BLaER1 (cell line): ENCODE measurements around the gene MAGI2.

Experiments used
- H3K27ac ChIP-seq: shearing (Covaris generic); formaldehyde crosslinking; 2 replicates; pipeline ENCODE4 v1.8.1; 2022
- H3K27me3 ChIP-seq: shearing (Covaris generic); formaldehyde crosslinking; 2 replicates; pipeline ENCODE4 v1.8.1; 2022
- H3K36me3 ChIP-seq: shearing (Covaris generic); formaldehyde crosslinking; 2 replicates; pipeline ENCODE4 v1.8.1; 2022
- H3K4me1 ChIP-seq: shearing (Covaris generic); formaldehyde crosslinking; 2 replicates; pipeline ENCODE4 v1.8.1; 2022
- H3K4me2 ChIP-seq: shearing (Covaris generic); formaldehyde crosslinking; 2 replicates; pipeline ENCODE4 v1.8.1; 2022
- H3K4me3 ChIP-seq: shearing (Covaris generic); formaldehyde crosslinking; 2 replicates; pipeline ENCODE4 v1.8.1; 2022
- H3K9ac ChIP-seq: shearing (Covaris generic); formaldehyde crosslinking; 2 replicates; pipeline ENCODE4 v1.8.1; 2022
- H3K9me3 ChIP-seq: shearing (Covaris generic); formaldehyde crosslinking; 2 replicates; pipeline ENCODE4 v1.8.1; 2022
- H4K20me1 ChIP-seq: shearing (Covaris generic); formaldehyde crosslinking; 2 replicates; pipeline ENCODE4 v1.8.1; 2022
- Cebpa-rat ChIP-seq: shearing (Covaris generic); IDR thresholded peaks from 2 replicates; pipeline ENCODE4 v1.8.1; 2022

MAGI2 gene

GRCh38 chr7:79245623-79246249 lies 207.7 kb downstream of the MAGI2 start:
- Histone ChIP-seq H4K20me1 (no peaks in the 10 kb centered on the region), H3K36me3 (no peaks in the 10 kb centered on the region), H3K4me1 (no peaks in the 10 kb centered on the region), H3K4me2 (no peak overlapping the region), H3K9ac (no peak overlapping the region), H3K27me3 (no peaks in the 10 kb centered on the region), H3K27ac (no peak overlapping the region), H3K9me3 (no peaks in the 10 kb centered on the region), H3K4me3 (no peak overlapping the region)
- TF ChIP-seq Cebpa-rat = no peak

DNA sequence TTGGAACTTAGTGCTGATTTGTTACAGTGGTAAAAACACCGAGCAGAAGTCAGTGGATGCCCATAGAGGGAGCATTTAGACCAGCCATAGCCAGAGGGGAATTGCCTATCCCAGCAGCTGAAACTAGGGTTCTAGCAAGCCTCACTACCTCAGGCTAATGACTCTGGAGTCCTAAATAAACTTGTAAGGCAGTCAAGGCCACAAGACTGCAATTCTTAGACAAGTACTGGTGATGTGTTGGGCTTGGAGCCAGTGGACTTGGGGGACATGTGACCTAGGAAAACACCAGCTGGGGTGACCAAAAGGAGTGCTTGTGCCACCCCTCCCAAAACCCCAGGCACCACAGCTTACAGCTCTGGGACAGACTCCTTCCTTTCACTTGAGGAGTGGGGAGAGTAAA lies 209.0 kb downstream of the MAGI2 start:
- H3K4me1 ChIP-seq = no peaks in the 10 kb centered on the region
- H4K20me1 ChIP-seq = no peaks in the 10 kb centered on the region
- H3K4me2 ChIP-seq = no peak overlapping the region
- H3K9ac ChIP-seq = no peak overlapping the region
- no peaks in the 10 kb centered on the region for H3K36me3 ChIP-seq
- no peak overlapping the region for H3K4me3 ChIP-seq
- no peak for TF ChIP-seq Cebpa-rat
- no peak overlapping the region for H3K27ac ChIP-seq
- H3K27me3 ChIP-seq = no peaks in the 10 kb centered on the region
- no peaks in the 10 kb centered on the region for H3K9me3 ChIP-seq

GRCh38 chr7:79241288-79242060 lies 212.0 kb downstream of the MAGI2 start:
- no peak for TF ChIP-seq Cebpa-rat
- no peaks in the 10 kb centered on the region for H3K36me3 ChIP-seq
- H3K4me1 ChIP-seq = no peaks in the 10 kb centered on the region
- no peak overlapping the region for H3K4me2 ChIP-seq
- no peak overlapping the region for H3K4me3 ChIP-seq
- H3K9me3 ChIP-seq = no peaks in the 10 kb centered on the region
- no peaks in the 10 kb centered on the region for H4K20me1 ChIP-seq
- no peak overlapping the region for H3K9ac ChIP-seq
- H3K27ac ChIP-seq = no peak overlapping the region
- H3K27me3 ChIP-seq = no peaks in the 10 kb centered on the region

- H3K4me3 ChIP-seq = no peak overlapping the region
- no peaks in the 10 kb centered on the region for H3K27me3 ChIP-seq
- no peak overlapping the region for H3K9ac ChIP-seq
- no peaks in the 10 kb centered on the region for H4K20me1 ChIP-seq
- no peaks in the 10 kb centered on the region for H3K4me1 ChIP-seq
- no peak for TF ChIP-seq Cebpa-rat
- H3K4me2 ChIP-seq = no peak overlapping the region
- H3K36me3 ChIP-seq = no peaks in the 10 kb centered on the region
- H3K27ac ChIP-seq = no peak overlapping the region
- H3K9me3 ChIP-seq = no peaks in the 10 kb centered on the region
Measured at GRCh38 chr7:79240413-79240812, 213.1 kb downstream of the MAGI2 start.

DNA sequence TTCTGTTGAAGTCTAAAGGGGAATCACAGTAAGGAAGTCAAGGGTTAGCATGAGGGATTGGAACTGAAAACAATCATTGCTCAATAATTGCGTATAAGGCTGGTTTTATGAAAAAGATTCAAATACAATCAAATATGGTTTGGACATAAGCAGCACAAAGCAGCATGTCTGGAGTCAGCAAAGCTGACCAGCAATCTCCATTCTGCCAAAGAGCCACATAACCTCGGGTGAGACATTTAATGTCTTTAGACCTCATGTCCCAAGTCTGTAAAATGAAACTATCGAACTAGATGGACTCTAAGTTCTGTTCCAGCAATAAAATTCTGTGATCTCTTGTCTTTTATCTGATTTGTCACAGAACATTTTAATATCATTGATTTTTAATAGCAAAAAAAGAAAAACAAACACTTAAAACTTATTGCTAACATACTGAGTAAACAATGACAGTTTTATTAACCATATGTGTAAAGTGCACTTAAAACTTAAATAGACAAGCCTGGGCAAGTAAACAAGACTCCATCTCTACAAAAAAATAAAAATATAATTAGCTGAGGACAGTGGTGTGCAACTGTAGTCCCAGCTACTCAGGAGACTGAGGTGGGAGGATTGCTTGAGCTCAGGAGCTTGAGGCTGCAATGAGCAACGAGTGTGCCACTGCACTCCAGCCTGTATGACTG lies 217.0 kb downstream of the MAGI2 start:
- Histone ChIP-seq H3K4me1 (no peaks in the 10 kb centered on the region), H3K36me3 (no peaks in the 10 kb centered on the region), H3K9me3 (no peaks in the 10 kb centered on the region), H4K20me1 (no peaks in the 10 kb centered on the region), H3K4me2 (no peak overlapping the region), H3K4me3 (no peak overlapping the region), H3K27ac (no peak overlapping the region), H3K9ac (no peak overlapping the region), H3K27me3 (no peaks in the 10 kb centered on the region)
- no peak for TF ChIP-seq Cebpa-rat

DNA sequence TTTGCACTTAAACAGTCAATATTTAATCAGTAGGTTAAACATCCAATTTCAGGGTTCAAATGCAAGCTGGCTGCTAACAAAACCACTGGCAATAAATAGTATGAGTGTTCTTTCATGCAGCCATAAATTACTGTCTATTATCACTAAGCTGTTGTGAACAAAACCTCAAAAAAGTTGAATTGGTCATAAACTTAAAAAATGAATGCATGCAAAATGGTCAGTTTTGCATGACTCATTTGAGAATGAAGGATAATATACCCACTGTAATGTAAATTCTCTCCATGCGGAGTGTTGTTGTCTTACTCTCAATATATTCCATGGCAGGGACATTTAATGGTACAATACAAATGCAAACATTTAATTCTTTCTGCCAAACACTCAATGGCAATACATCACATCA lies 226.4 kb downstream of the MAGI2 start:
- no peaks in the 10 kb centered on the region for H3K9me3 ChIP-seq
- no peak overlapping the region for H3K4me2 ChIP-seq
- TF ChIP-seq Cebpa-rat = no peak

DNA sequence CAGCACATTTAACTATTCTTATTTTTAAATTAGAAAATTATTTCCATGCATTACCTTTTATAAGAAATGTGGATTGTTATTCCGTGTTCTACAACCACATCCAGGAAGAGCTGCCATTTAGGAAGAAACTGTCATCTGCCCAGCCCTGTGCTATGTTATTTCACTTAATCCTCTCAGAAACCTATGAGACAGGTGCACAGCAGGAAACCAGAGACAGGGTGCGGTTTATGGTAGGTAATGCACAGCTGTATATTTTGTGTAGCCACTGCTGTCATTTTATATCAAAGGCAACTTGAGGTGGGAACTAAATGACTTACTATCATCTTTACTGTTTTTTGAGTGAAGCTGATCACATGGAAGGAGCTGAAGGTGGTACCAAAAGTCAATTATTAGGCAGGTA lies 232.3 kb downstream of the MAGI2 start:
- H3K9me3 ChIP-seq = no peaks in the 10 kb centered on the region
- no peaks in the 10 kb centered on the region for H4K20me1 ChIP-seq
- TF ChIP-seq Cebpa-rat = no peak
- no peak overlapping the region for H3K27ac ChIP-seq
- no peak overlapping the region for H3K4me2 ChIP-seq
- no peak overlapping the region for H3K9ac ChIP-seq
- no peaks in the 10 kb centered on the region for H3K27me3 ChIP-seq
- no peaks in the 10 kb centered on the region for H3K36me3 ChIP-seq
- H3K4me1 ChIP-seq = no peaks in the 10 kb centered on the region
- no peak overlapping the region for H3K4me3 ChIP-seq

More for the DNA sequence above, 226.4 kb downstream of the MAGI2 start:
- Histone ChIP-seq H3K9ac (no peak overlapping the region), H3K27me3 (no peaks in the 10 kb centered on the region), H3K4me1 (no peaks in the 10 kb centered on the region), H3K27ac (no peak overlapping the region), H3K36me3 (no peaks in the 10 kb centered on the region), H4K20me1 (no peaks in the 10 kb centered on the region), H3K4me3 (no peak overlapping the region)

DNA sequence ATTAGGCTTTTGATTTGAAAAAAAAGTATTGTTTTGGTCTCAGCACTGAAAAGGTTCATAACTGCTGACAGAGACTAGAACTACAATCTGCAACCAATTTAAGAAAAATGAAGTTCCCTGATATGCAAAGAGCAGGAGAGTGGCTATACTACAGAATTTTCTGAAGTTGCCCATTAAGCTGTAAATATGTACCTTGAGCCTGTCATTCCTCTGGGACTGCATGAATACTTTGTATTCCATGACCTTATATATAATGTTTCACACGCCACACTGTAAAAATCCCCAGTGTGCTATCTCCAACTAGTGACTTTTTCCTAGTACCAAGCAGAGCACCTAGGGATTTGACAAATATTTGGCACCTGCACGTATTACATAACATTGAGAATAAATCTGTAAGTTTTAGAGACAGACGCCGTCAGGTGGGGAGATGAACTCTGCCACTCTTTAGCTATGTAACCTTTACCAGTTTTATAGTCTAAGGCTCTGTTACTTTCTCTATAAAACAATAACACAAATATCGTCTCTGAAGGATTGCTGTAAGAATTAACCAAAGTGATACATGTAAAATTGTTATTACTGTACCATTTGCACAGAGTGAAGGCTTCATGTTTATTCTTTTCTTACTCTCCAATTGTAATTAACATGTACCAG lies 235.4 kb downstream of the MAGI2 start:
- no peak overlapping the region for H3K9ac ChIP-seq
- H3K9me3 ChIP-seq = no peaks in the 10 kb centered on the region
- H3K4me2 ChIP-seq = no peak overlapping the region
- no peak overlapping the region for H3K4me3 ChIP-seq
- no peaks in the 10 kb centered on the region for H4K20me1 ChIP-seq
- no peaks in the 10 kb centered on the region for H3K36me3 ChIP-seq
- no peak overlapping the region for H3K27ac ChIP-seq
- TF ChIP-seq Cebpa-rat = no peak
- H3K4me1 ChIP-seq = no peaks in the 10 kb centered on the region
- H3K27me3 ChIP-seq = no peaks in the 10 kb centered on the region

- no peak overlapping the region for H3K4me3 ChIP-seq
- no peaks in the 10 kb centered on the region for H3K27me3 ChIP-seq
Measured at GRCh38 chr7:79217468-79217867, 236.0 kb downstream of the MAGI2 start.

GRCh38 chr7:79216236-79216635 lies 237.2 kb downstream of the MAGI2 start:
- no peak overlapping the region for H3K4me3 ChIP-seq
- H3K27me3 ChIP-seq = no peaks in the 10 kb centered on the region
- no peaks in the 10 kb centered on the region for H3K36me3 ChIP-seq
- no peaks in the 10 kb centered on the region for H3K4me1 ChIP-seq
- no peak overlapping the region for H3K4me2 ChIP-seq
- no peak overlapping the region for H3K9ac ChIP-seq
- H3K9me3 ChIP-seq = no peaks in the 10 kb centered on the region
- H4K20me1 ChIP-seq = no peaks in the 10 kb centered on the region
- no peak for TF ChIP-seq Cebpa-rat
- H3K27ac ChIP-seq = no peak overlapping the region

More at GRCh38 chr7:79217468-79217867, 236.0 kb downstream of the MAGI2 start:
- no peak overlapping the region for H3K9ac ChIP-seq
- H3K9me3 ChIP-seq = no peaks in the 10 kb centered on the region
- no peaks in the 10 kb centered on the region for H3K4me1 ChIP-seq
- no peak overlapping the region for H3K4me2 ChIP-seq
- no peaks in the 10 kb centered on the region for H4K20me1 ChIP-seq
- no peak overlapping the region for H3K27ac ChIP-seq
- H3K36me3 ChIP-seq = no peaks in the 10 kb centered on the region
- TF ChIP-seq Cebpa-rat = no peak
